Mucosa of rectum (tissue), 2 donors: ENCODE measurements around the gene RTEL1.

Experiments used
- H3K27ac ChIP-seq, 2 donors: one replicate each; pipeline ENCODE4 v1.7.0; 2013; ENCODE audit warnings: inconsistent platforms in 2 of 2, low read depth in 2 of 2, low read length in 2 of 2
- H3K27me3 ChIP-seq, 2 donors: one replicate each; pipeline ENCODE4 v1.7.0; 2013; ENCODE audit warnings: low read length in 2 of 2; ENCODE audit not compliant: control insufficient read depth in 2 of 2, insufficient read depth in 2 of 2
- H3K36me3 ChIP-seq, 2 donors: one replicate each; pipeline ENCODE4 v1.7.0; 2013; ENCODE audit warnings: low read length in 2 of 2; ENCODE audit not compliant: control insufficient read depth in 2 of 2, insufficient read depth in 2 of 2
- H3K4me1 ChIP-seq, 2 donors: one replicate each; pipeline ENCODE4 v1.7.0; 2013; ENCODE audit warnings: low read length in 2 of 2, mild to moderate bottlenecking in 1 of 2; ENCODE audit not compliant: control insufficient read depth in 2 of 2, insufficient read depth in 2 of 2
- H3K4me3 ChIP-seq, 2 donors: one replicate each; pipeline ENCODE4 v1.7.0; 2013; ENCODE audit warnings: low read length in 2 of 2
- H3K9ac ChIP-seq, 2 donors: one replicate each; pipeline ENCODE4 v1.7.0; 2013; ENCODE audit warnings: low read length in 2 of 2, low read depth in 1 of 2, mild to moderate bottlenecking in 1 of 2
- H3K9me3 ChIP-seq, 2 donors: one replicate each; pipeline ENCODE4 v1.7.0; 2013; ENCODE audit warnings: low read length in 2 of 2; ENCODE audit not compliant: control insufficient read depth in 2 of 2
- donor health status: healthy.
- donor health status: Normal muscosa, but diverticular disease.

Gene RTEL1

GRCh38 chr20:63703976-63704748 is 46.0 kb downstream of the RTEL1 start:
- H3K9me3 ChIP-seq, result no peaks in the 10 kb centered on the region
- no peak overlapping the region for H3K4me3 ChIP-seq
- H3K36me3 ChIP-seq, result peaks cover 23 to 31% of the 10 kb centered on the region in 2 donors
- H3K27ac ChIP-seq, result no peak overlapping the region
- H3K27me3 ChIP-seq, result no peaks in the 10 kb centered on the region
- H3K9ac ChIP-seq, result no peak overlapping the region
- H3K4me1 ChIP-seq, result peaks cover 21 to 22% of the 10 kb centered on the region in 2 donors

- H3K4me3 ChIP-seq, result no peak overlapping the region
- H3K9me3 ChIP-seq, result no peaks in the 10 kb centered on the region
- no peaks in the 10 kb centered on the region for H3K27me3 ChIP-seq
- no peak overlapping the region for H3K9ac ChIP-seq
- H3K27ac ChIP-seq, result no peak overlapping the region
- peaks cover 21 to 23% of the 10 kb centered on the region in 2 donors for H3K4me1 ChIP-seq
- peaks cover 23 to 31% of the 10 kb centered on the region in 2 donors for H3K36me3 ChIP-seq
These were observed 46.6 kb downstream of the RTEL1 start for GRCh38 chr20:63704749-63705117.

- Histone ChIP-seq H3K27ac (no peak overlapping the region), H3K27me3 (no peaks in the 10 kb centered on the region), H3K9ac (no peak overlapping the region), H3K4me1 (peaks cover 21 to 23% of the 10 kb centered on the region in 2 donors), H3K9me3 (no peaks in the 10 kb centered on the region), H3K36me3 (peaks cover 23 to 31% of the 10 kb centered on the region in 2 donors), H3K4me3 (no peak overlapping the region)
These were observed 47.3 kb downstream of the RTEL1 start for GRCh38 chr20:63705232-63706026.

- Histone ChIP-seq H3K27ac (peak overlapping the region in 1 of 2 donors; percentile 84), H3K4me3 (peak overlapping the region; percentile 80 to 81), H3K36me3 (peaks cover 23 to 36% of the 10 kb centered on the region in 2 donors)
These were observed 48.0 kb downstream of the RTEL1 start for GRCh38 chr20:63706027-63706695.

GRCh38 chr20:63706852-63707557 is 48.9 kb downstream of the RTEL1 start:
- Histone ChIP-seq H3K9me3 (no peaks in the 10 kb centered on the region), H3K4me3 (peak overlapping the region; percentile 80 to 81), H3K4me1 (peaks cover 21 to 23% of the 10 kb centered on the region in 2 donors), H3K9ac (peak overlapping the region; percentile 74 to 89), H3K27me3 (no peaks in the 10 kb centered on the region), H3K27ac (peak overlapping the region; percentile 84 to 86), H3K36me3 (peaks cover 23 to 42% of the 10 kb centered on the region in 2 donors)

More at GRCh38 chr20:63706027-63706695, 48.0 kb downstream of the RTEL1 start:
- H3K4me1 ChIP-seq, result peaks cover 21 to 23% of the 10 kb centered on the region in 2 donors
- no peaks in the 10 kb centered on the region for H3K27me3 ChIP-seq
- peak overlapping the region in 1 of 2 donors; percentile 89 for H3K9ac ChIP-seq
- no peaks in the 10 kb centered on the region for H3K9me3 ChIP-seq

GRCh38 chr20:63707558-63708300 is 49.6 kb downstream of the RTEL1 start, which contains the start of the genes ARFRP1 and ZGPAT:
Gene ARFRP1, minus strand, starts transcription at chr20:63707976. Its CDS starts 885 bp downstream, at chr20:63707091.
Gene ZGPAT, plus strand, starts transcription at chr20:63708039. Its CDS starts 542 bp downstream, at chr20:63708581.
- Histone ChIP-seq H3K9me3 (no peaks in the 10 kb centered on the region), H3K4me3 (peak within 1 kb of the TSS; percentile 80 to 81), H3K27me3 (no peaks in the 10 kb centered on the region), H3K36me3 (peaks cover 23 to 46% of the 10 kb centered on the region in 2 donors), H3K27ac (peak within 1 kb of the TSS; percentile 84 to 86), H3K4me1 (peaks cover 21 to 23% of the 10 kb centered on the region in 2 donors), H3K9ac (peak within 1 kb of the TSS; percentile 74 to 89)

GRCh38 chr20:63708301-63709148 is 50.4 kb downstream of the RTEL1 start:
- Histone ChIP-seq H3K9me3 (no peaks in the 10 kb centered on the region), H3K4me3 (peak overlapping the region; percentile 80 to 81), H3K9ac (peak overlapping the region; percentile 70 to 89), H3K4me1 (peaks cover 21 to 23% of the 10 kb centered on the region in 2 donors), H3K27me3 (no peaks in the 10 kb centered on the region), H3K36me3 (peaks cover 23 to 45% of the 10 kb centered on the region in 2 donors), H3K27ac (peak overlapping the region in 1 of 2 donors; percentile 86)

GRCh38 chr20:63709149-63709527 is 51.0 kb downstream of the RTEL1 start:
- Histone ChIP-seq H3K4me1 (peaks cover 21 to 23% of the 10 kb centered on the region in 2 donors), H3K27me3 (no peaks in the 10 kb centered on the region), H3K9ac (peak overlapping the region in 1 of 2 donors; percentile 89), H3K9me3 (no peaks in the 10 kb centered on the region), H3K27ac (no peak overlapping the region), H3K36me3 (peaks cover 19 to 39% of the 10 kb centered on the region in 2 donors), H3K4me3 (peak overlapping the region; percentile 80 to 81)
